ENCODE results near the gene KDM4B.

The KDM4B gene

DNA sequence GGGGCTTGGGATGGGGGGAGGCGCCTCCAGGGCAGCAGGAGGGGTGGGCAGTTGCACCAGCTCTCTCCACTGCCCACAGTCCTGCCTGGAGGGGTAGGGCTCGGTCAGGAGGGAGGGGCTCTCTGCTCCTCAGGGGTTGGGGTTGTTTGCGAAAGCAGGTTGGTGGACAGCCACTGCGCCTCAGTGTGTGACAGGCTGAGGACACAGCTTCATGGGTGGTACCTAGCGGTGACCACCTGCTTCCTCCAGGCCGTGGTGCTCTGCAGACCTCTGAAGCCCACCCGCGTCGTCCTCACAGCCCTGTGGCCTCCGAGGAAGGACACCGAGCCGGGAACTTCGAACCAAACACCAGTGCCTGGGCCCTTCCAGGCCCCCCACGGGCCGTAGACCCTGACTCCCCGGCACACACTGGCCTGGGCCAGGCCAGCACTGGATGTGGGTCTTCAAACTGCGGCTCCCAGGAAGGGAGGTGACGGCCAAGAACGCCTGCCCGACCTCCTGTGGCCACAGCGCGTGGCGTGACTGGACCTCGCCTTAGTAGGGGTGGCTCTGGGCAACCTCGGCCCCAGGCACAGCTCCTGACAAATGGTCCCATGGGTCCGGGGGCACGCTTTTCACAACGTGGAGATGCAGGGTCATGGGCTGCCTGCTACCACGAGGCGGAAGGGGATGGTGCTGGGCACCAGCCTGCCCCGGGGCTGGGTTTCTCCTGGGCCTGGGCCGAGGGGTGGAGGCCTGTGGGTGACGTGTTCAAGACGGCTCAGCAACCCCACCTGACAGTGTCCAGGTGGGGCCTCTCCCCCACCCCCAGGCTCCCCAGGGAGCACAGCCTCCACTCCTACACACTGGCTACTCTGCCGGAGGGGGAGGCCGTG, 173.2 kb downstream of the KDM4B start:
- no peak for DNase-seq

DNA sequence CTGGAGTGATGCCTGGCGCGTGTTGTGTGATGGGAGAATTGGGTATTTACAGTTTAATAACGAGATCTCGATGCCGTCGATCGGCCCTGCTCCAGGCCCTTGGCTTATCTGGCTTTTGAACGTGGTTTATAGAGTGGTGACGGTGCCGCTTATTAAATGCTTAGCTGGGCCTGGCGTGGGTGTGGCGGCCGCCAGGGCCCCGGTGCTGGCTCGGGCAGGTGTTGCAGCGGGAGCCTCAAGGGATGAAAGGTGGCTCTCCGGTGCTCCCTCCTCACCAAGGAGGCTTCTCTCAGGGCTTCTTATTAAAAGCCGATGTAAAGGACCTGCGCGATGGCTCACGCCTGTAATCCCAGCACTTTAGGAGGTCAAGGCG, 173.8 kb downstream of the KDM4B start:
- DNase-seq: no peak

GRCh38 chr19:5143471-5144411, 174.8 kb downstream of the KDM4B start:
- no peak for DNase-seq

DNA sequence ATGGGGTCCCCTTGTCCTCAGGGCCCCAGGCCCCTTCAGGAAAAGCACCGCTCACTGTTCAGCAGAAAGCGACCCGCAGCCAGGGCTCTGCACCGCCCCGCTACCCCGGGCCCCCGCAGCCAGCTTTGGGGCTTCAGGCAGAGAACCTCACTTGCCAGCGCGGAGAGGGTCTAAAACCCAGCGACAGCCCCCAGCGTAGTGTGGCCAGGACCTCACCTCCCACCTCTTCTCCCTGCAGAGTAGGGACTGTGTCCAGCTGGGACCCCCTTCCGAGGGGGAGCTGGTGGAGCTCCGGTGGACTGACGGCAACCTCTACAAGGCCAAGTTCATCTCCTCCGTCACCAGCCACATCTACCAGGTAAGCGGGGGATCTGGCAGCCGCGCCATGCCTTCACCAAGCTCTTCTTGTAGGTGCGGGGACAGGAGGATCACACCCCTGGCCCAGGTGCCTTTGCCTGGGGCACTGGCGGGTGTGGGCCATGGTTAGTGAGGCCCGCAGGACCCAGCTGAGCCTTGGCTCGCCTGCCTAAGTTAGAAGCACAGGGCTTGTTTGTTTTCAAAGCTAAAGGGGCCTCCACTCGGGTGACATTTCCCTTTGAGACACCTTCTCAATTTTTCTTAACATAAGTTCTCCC, 175.7 kb downstream of the KDM4B start:
- DNase-seq: no peak

- DNase-seq: no peak
Measured at GRCh38 chr19:5145521-5146511, 176.9 kb downstream of the KDM4B start.

GRCh38 chr19:5147074-5147977, 178.4 kb downstream of the KDM4B start:
- no peak for DNase-seq

DNA sequence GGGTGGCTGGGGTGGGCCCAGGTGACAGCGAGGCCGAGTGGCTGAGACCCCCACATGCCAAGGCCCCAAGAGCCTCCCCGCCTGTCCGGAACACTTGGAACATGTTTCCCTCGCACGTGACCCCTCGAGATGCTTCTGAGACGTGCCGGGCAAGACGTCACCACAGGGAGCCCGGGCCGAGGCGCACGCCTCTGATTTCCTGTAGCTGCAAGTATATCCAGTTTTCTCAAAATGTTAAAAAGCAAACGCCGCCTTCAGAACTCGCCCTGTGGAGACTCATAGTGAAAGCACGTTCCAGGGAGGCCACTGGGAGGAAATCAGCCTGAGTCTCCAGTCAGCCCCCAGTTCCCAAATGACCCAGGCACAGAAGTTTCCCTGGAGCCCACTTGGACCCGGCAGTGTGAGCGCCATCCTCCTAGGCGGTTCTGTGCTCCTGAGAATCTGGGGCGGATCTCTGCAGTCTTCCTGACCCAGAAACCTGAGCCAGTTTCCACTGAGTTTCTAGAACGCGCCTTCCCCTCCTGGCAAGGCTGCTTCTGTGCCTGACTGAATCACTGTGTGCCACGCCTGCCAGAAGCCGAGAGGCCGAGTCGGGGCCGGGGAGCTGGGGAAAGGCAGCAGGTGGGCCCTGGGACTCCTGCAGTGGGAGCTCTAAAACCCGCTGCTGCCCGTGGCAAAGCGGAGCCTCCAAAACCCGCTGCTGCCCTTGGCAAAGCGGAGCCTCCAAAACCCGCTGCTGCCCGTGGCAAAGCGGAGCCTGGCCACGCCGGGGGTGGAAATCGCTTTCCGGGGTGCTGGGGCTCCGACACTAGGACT, 179.3 kb downstream of the KDM4B start:
- DNase-seq: no peak

DNA sequence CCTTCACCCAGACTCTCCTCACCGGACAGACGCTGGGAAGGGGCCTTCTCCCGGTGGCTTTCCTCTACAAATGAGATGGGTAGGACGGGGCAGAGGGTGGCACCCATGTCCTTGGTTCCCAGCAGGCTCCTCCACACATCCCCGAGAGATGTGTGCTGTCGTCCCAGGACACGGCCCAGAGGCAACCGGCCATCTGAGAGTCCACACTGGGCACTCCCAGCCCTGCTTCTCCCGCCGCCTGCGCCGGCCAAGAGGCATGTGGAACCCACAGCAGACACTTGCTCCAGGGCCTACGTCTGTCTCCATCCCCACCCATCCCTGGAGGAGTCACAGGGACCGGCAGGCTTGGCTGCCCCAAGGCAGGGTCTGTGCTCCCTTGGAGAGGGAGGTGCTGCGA, 179.9 kb downstream of the KDM4B start:
- no peak for DNase-seq

GRCh38 chr19:5149508-5149907, 180.6 kb downstream of the KDM4B start:
- no peak for DNase-seq

DNA sequence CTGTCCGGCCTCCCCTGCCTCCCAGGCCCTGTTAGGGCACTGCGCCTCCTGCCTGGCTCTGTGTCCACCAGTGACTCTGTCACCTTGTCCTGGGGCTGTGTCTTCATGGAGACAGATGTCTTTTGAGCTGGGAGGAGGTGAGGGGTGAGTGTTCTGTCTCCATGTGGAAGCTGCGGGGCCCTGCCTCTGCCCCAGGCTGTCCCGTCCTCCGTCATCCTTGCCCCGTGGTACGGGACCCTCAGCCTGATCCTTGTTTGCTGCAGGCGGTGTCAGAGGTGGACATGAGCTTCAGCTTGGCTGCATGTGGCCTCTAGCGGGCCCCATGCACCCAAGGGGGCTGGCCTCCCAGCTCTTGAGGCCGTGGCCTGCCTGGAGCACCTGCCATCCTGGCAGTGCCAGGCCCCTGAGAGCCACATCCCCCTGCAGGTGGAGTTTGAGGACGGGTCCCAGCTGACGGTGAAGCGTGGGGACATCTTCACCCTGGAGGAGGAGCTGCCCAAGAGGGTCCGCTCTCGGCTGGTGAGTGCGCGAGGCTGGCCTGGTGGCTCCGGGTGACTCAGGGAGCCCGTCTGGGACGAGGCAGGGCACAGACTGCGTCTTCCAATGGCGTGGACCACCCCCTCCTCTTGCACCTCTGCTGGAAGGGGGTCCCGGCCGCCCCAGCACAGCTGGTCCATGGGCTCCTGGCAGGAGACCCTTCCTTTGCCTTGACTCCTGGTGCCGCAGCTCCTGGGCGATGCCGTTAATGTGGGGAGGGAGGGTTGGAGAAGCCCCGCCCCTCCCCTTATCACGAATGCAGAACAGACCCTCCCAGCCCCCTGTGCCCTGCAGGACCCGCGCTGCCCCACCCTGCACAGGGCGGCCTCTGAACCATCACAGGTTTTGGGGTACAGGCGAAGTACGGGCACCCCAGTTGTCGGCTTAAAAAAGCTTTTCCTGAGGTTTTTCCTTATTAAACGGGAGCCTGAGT, 181.3 kb downstream of the KDM4B start:
- DNase-seq: no peak

- no peak for DNase-seq
Measured at GRCh38 chr19:5150902-5151741, 182.2 kb downstream of the KDM4B start.

DNA sequence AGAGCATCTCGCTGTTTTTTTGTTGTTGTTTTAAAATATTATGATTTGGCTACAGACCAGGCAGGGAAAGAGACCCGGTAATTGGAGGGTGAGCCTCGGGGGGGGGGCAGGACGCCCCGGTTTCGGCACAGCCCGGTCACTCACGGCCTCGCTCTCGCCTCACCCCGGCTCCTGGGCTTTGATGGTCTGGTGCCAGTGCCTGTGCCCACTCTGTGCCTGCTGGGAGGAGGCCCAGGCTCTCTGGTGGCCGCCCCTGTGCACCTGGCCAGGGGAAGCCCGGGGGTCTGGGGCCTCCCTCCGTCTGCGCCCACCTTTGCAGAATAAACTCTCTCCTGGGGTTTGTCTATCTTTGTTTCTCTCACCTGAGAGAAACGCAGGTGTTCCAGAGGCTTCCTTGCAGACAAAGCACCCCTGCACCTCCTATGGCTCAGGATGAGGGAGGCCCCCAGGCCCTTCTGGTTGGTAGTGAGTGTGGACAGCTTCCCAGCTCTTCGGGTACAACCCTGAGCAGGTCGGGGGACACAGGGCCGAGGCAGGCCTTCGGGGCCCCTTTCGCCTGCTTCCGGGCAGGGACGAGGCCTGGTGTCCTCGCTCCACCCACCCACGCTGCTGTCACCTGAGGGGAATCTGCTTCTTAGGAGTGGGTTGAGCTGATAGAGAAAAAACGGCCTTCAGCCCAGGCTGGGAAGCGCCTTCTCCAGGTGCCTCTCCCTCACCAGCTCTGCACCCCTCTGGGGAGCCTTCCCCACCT, 183.3 kb downstream of the KDM4B start:
- DNase-seq: no peak

DNA sequence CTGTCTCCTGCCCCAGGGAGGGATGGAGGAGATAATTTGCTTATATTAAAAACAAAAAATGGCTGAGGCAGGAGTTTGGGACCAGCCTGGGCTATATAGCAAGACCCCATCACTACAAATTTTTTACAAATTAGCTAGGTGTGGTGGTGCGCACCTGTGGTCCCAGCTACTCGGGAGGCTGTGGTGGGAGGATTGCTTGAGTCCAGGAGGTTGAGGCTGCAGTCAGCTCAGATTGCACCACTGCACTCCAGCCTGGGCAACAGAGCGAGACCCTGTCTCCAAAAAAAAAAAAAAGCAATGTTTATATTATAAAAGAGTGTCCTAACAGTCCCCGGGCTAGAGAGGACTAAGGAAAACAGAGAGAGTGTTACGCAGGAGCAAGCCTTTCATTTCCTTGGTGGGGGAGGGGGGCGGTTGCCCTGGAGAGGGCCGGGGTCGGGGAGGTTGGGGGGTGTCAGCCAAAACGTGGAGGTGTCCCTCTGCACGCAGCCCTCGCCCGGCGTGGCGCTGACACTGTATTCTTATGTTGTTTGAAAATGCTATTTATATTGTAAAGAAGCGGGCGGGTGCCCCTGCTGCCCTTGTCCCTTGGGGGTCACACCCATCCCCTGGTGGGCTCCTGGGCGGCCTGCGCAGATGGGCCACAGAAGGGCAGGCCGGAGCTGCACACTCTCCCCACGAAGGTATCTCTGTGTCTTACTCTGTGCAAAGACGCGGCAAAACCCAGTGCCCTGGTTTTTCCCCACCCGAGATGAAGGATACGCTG, 184.0 kb downstream of the KDM4B start:
- no peak for DNase-seq

- no peak for DNase-seq
Measured at GRCh38 chr19:5153601-5154128, 184.8 kb downstream of the KDM4B start.

GRCh38 chr19:5154129-5154798, 185.4 kb downstream of the KDM4B start:
- DNase-seq: peak; percentile 55
